Large intestine (tissue), 3 donors: ENCODE measurements around the gene EDAR. TPM values are rescaled to one million over a fixed set of nuclear protein-coding genes. Genes with fewer than 3 reads are reported as not detected.

Experiments used
- DNase-seq, 2 donors: peaks; one replicate each; pipeline versions ENCODE4 v3.0.0 to v3.0.0-alpha.2; 2013
- H3K27ac ChIP-seq: one replicate; pipeline ENCODE4 v1.5.1; 2013; ENCODE audit warnings: low read length
- H3K27me3 ChIP-seq: 2 replicates; pipeline ENCODE4 v1.6.1; 2013; ENCODE audit warnings: low read length; ENCODE audit not compliant: control insufficient read depth, insufficient read depth
- H3K36me3 ChIP-seq: 2 replicates; pipeline ENCODE4 v1.6.1; 2013; ENCODE audit warnings: low read length; ENCODE audit not compliant: control insufficient read depth, insufficient read depth
- H3K4me1 ChIP-seq: one replicate; pipeline ENCODE4 v1.6.1; 2013; ENCODE audit warnings: low read length; ENCODE audit not compliant: control insufficient read depth, insufficient read depth
- H3K4me3 ChIP-seq: one replicate; pipeline ENCODE4 v1.5.1; 2013; ENCODE audit warnings: low read length
- H3K9me3 ChIP-seq: one replicate; pipeline ENCODE4 v1.6.1; 2013; ENCODE audit warnings: mild to moderate bottlenecking, low read depth, low read length, moderate library complexity; ENCODE audit not compliant: control insufficient read depth
- WGBS: methylation state at CpG from one replicate; pipeline ENCODE4 v1.1.5; 2013; ENCODE audit warnings: low lambda C conversion rate; ENCODE audit not compliant: insufficient coverage; 5-methylcytosine and 5-hydroxymethylcytosine counted together
- polyA plus RNA-seq: library from polyadenylated mRNA; unstranded; fragments of 120-200 nt; gene quantifications from one replicate; pipeline ENCODE4 v1.2.1, GENCODE V29; 2013

The EDAR gene
- polyA plus RNA-seq, 1 donor: 2.0 TPM

DNA sequence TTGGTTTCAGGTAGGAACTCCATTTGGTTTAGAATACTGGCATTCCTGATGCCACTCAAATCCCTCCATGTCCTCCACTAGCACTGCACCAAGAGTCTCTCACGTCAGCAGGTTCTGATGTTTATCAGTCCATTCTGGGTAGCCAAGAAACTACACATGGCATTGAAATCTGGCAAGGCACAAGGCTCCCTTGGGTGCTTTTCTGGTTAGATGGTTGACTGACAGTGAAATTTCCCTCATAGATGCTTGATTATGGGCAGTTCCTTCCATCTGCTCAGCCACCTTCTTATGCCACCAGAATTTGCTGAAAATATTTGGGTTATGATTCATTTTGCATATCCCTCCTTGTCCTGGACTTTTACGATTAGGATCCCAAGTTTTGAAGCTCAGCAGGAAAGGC is 32.6 kb downstream of the EDAR start:
- WGBS: 100% methylated on average over 1 of the region's 2 CpGs
- Histone ChIP-seq H3K27me3 (no peaks in the 10 kb centered on the region), H3K36me3 (no peaks in the 10 kb centered on the region), H3K9me3 (no peaks in the 10 kb centered on the region), H3K4me1 (peaks cover 18% of the 10 kb centered on the region), H3K27ac (no peak overlapping the region), H3K4me3 (no peak overlapping the region)
- no peak for DNase-seq

DNA sequence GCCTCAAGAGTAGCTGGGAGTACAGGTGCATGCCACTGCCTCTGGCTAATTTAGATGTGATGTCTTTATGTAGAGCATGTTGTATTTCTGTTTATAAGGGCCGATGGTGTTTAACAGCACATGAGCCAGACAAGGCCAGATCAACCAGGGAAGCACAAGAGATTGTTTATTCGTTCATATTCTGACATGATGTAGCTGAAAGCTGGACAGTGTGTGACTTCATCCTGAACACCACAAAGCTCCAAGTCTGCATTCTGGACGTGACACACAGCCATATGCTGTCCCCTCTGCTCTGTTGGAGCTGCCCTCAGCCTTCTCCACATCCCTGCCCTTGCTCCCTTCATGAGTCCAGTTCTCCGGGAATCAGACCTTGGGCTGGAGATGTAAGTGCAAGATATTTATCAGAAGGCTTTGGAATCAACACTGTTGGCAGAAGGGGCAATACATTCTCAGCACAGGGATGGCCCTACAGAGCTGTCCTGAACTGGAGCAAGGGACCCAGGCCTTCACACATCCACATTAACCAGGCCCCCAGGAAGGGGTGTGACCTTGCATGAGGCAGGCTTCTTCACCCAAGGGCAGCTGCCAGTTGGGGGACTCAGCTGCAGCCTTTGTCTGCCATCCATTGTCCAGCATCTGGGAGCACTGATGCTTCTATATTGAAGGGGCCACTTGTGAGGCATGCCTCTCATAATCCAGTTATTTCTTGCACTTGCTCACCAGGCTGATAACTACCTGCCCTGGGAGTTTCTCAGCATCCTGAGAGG is 38.5 kb downstream of the EDAR start:
- WGBS: no CpG with 5 or more reads among the region's 4 CpGs
- peaks cover 7% of the 10 kb centered on the region for H3K9me3 ChIP-seq
- H3K27me3 ChIP-seq: peaks cover 3% of the 10 kb centered on the region
- no peaks in the 10 kb centered on the region for H3K4me1 ChIP-seq
- H3K36me3 ChIP-seq: no peaks in the 10 kb centered on the region
- H3K27ac ChIP-seq: no peak overlapping the region
- DNase-seq: no peak
- no peak overlapping the region for H3K4me3 ChIP-seq

- WGBS: no CpG with 5 or more reads among the region's 4 CpGs
- no peak for DNase-seq
Measured at GRCh38 chr2:108949316-108950239, 39.4 kb downstream of the EDAR start.

GRCh38 chr2:108947271-108947907 is 41.6 kb downstream of the EDAR start:
- Histone ChIP-seq H3K9me3 (peaks cover 7% of the 10 kb centered on the region), H3K36me3 (no peaks in the 10 kb centered on the region), H3K4me3 (no peak overlapping the region), H3K4me1 (no peaks in the 10 kb centered on the region), H3K27ac (no peak overlapping the region), H3K27me3 (peaks cover 3% of the 10 kb centered on the region)
- no peak for DNase-seq
- no CpG with 5 or more reads among the region's 5 CpGs for WGBS

More at GRCh38 chr2:108949316-108950239, 39.4 kb downstream of the EDAR start:
- Histone ChIP-seq H3K27me3 (peaks cover 3% of the 10 kb centered on the region), H3K36me3 (no peaks in the 10 kb centered on the region), H3K9me3 (peaks cover 7% of the 10 kb centered on the region), H3K4me1 (no peaks in the 10 kb centered on the region), H3K4me3 (no peak overlapping the region), H3K27ac (no peak overlapping the region)

GRCh38 chr2:108946442-108946841 is 42.6 kb downstream of the EDAR start:
- Histone ChIP-seq H3K36me3 (no peaks in the 10 kb centered on the region), H3K27ac (no peak overlapping the region), H3K4me3 (no peak overlapping the region), H3K4me1 (no peaks in the 10 kb centered on the region), H3K27me3 (peaks cover 3% of the 10 kb centered on the region), H3K9me3 (peaks cover 7% of the 10 kb centered on the region)
- DNase-seq: no peak
- no CpG with 5 or more reads among the region's 1 CpG for WGBS

GRCh38 chr2:108945969-108946368 is 43.1 kb downstream of the EDAR start:
- H3K4me1 ChIP-seq: no peaks in the 10 kb centered on the region
- H3K4me3 ChIP-seq: no peak overlapping the region
- peaks cover 3% of the 10 kb centered on the region for H3K27me3 ChIP-seq
- peaks cover 7% of the 10 kb centered on the region for H3K9me3 ChIP-seq
- no peaks in the 10 kb centered on the region for H3K36me3 ChIP-seq
- DNase-seq: no peak
- H3K27ac ChIP-seq: no peak overlapping the region
- WGBS: no CpG with 5 or more reads among the region's 5 CpGs

GRCh38 chr2:108944601-108945331 is 44.3 kb downstream of the EDAR start:
- WGBS: no CpG with 5 or more reads among the region's 16 CpGs
- no peak for DNase-seq
- Histone ChIP-seq H3K9me3 (peaks cover 7% of the 10 kb centered on the region), H3K27ac (no peak overlapping the region), H3K4me1 (no peaks in the 10 kb centered on the region), H3K36me3 (no peaks in the 10 kb centered on the region), H3K4me3 (no peak overlapping the region), H3K27me3 (no peaks in the 10 kb centered on the region)

GRCh38 chr2:108943751-108944150 is 45.3 kb downstream of the EDAR start:
- no CpG with 5 or more reads among the region's 6 CpGs for WGBS
- DNase-seq: no peak
- Histone ChIP-seq H3K36me3 (no peaks in the 10 kb centered on the region), H3K9me3 (peaks cover 7% of the 10 kb centered on the region), H3K4me1 (no peaks in the 10 kb centered on the region), H3K27me3 (no peaks in the 10 kb centered on the region), H3K4me3 (no peak overlapping the region), H3K27ac (no peak overlapping the region)

DNA sequence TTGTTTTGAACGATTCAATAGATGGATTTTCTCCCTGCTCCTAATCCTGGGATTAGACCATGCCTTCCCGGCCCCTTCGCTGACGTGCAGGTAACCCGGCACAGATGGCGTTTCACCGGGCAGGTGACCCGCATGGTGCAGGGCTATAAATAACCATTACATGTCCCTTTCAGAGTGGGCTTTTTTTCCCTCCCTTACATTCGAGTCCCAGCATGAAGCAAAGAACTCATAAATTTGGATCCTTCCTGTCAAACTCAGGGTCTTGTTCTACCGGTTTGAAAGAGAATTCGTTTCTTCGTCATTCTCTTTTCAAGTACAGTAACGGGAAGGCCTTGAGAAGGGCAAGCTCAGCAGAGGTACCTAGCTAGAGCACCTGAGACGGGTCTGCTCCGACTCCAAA is 46.1 kb downstream of the EDAR start:
- no peak for DNase-seq
- Histone ChIP-seq H3K4me1 (no peaks in the 10 kb centered on the region), H3K4me3 (no peak overlapping the region), H3K27ac (no peak overlapping the region), H3K36me3 (no peaks in the 10 kb centered on the region), H3K9me3 (peaks cover 7% of the 10 kb centered on the region), H3K27me3 (no peaks in the 10 kb centered on the region)
- 84% methylated on average over 5 of the region's 15 CpGs for WGBS
